ENCODE data around the gene EML3.
"Not testable (repeated sequence)": the region's sequence is repeated elsewhere in the genome, so short reads cannot be mapped to it uniquely, and the experiment has no call there.

Gene EML3

DNA sequence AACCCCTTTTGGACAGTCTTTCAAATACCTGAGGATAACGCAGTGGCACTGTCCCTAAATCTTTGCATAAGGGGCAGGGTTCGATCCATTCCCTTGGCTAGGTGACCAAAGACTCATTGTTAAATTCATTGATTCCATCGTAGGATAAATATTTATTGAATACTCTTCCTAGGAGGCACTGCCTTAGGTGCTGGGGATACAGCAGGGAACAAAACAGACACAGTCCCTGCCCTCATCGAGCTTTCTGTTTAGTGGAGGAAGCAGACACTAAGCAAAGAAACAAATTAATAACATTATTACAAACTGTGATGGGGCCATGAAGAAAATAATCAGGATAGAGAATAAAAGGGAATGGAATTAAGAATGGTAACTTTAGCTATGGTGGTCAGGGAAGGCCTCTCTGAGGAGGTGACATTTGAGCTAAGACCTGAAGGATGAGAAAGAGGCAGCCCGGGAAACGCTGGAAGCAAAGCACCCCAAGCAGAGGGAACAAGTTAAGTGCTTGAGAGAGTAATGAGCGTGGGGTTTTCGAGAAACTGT lies 8.5 kb upstream of the EML3 start:
- no peak for DNase-seq

DNA sequence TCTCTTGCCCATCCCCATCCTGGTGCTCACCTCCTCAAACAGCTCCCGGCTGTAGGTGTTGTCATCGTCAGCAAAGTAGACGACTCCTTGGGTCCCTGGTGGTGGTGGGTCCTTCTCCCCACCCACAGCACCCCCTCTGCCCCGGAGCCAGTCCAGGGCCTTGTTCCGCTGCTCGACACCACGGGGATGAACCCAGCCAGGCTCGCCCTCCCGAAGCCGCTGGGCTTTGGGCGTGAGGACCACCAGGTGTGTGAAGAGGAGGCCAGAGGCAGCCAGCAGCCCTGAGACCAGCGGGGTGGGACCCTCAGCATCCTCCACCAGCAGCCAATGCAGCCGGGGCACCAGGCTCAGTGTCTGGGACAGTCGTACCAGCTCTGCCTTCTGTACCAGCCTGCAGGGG lies 4.4 kb upstream of the EML3 start:
- DNase-seq: not testable (repeated sequence)

- DNase-seq: no peak
These were observed 2.9 kb upstream of the EML3 start for GRCh38 chr11:62615521-62615920.

GRCh38 chr11:62614275-62614674 lies 1.7 kb upstream of the EML3 start:
- DNase-seq: no peak

DNA sequence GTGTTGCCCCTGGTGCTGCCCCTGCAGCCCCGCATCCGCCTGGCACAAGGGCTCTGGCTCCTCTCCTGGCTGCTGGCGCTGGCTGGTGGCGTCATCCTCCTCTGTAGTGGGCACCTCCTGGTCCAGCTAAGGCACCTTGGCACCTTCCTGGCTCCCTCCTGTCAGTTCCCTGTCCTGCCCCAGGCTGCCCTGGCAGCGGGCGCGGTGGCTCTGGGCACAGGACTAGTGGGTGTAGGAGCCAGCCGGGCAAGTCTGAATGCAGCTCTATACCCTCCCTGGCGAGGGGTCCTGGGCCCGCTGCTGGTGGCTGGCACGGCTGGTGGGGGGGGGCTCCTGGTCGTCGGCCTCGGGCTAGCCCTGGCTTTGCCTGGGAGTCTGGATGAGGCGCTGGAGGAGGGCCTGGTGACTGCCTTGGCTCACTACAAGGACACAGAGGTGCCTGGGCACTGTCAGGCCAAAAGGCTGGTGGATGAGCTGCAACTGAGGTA lies 760 bp upstream of the EML3 start:
- no peak for DNase-seq

DNA sequence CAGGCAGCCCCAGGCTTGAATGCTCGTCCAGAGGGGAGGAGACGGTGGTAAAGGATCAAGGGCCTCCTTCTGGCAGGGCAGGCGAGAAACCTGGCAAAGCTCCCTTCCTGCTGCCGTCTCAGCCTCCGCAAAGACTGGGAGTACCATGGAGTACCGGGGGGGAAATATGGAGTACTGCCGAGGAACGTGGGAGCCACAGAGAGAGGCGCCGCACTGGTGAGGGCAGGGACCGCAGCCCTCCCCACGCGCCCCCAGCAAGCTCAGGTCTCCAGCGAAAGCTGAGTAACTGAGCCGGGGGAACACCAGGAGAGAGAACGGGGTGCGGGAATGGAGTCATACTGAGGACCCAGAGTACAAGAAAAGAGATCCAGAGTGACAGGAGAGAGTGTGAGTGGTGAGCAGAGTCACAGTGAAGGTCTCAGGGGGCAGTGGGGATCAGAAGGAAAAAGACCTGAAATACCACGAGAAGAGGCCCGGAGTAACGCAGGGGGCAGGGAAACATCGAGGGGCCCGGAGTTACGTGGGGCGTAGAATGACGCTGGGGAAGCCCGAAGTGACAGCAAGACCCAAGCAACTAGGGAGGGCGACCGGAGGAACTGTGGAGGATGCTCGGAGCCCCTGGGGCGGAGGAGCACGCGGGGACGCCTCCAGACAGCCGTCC lies 740 bp downstream of the EML3 start:
- DNase-seq: peak; percentile 83

GRCh38 chr11:62610814-62611704 lies 1.5 kb downstream of the EML3 start:
- DNase-seq: no peak

- no peak for DNase-seq
These were observed 2.2 kb downstream of the EML3 start for GRCh38 chr11:62610403-62610802.

GRCh38 chr11:62608776-62609175 lies 3.8 kb downstream of the EML3 start:
- DNase-seq: no peak

DNA sequence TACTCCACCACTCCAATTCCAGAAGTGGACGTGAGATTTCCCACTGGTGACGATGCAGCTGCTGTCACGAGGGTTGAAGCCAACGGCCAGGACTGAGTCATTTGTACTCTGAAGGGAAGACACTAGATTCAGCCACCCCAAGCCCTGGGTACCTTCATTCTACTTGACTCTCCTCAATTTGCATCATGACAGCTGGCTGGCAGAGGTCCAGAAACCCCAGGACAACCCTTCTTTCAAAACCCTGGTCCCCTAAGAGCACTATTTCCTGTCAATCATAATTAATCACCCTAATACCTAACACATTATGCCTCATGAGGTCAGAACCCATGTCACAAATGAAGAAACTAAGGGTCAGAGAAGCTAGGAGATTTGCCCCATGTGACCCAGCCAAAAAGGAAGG lies 4.9 kb downstream of the EML3 start:
- DNase-seq: no peak

DNA sequence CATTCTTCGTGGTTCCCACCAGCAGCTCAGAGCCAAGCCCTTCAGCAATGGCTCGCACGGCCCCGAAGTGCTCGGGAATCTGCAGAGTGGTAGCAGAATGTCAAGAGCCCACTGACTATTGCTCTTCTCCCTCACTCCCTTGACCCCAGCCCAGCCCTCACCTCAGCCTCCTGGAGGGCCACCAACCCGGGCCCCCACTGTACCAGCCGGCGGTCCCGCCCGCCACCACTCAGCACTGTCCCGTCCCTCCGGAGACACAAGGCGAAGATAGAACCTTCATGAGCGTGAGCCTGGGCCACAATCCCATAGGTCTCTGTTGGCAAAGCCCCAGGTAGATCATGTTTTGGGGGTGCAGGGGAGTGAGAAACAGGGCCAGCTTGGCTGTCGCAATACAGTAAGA lies 6.7 kb downstream of the EML3 start:
- no peak for DNase-seq

DNA sequence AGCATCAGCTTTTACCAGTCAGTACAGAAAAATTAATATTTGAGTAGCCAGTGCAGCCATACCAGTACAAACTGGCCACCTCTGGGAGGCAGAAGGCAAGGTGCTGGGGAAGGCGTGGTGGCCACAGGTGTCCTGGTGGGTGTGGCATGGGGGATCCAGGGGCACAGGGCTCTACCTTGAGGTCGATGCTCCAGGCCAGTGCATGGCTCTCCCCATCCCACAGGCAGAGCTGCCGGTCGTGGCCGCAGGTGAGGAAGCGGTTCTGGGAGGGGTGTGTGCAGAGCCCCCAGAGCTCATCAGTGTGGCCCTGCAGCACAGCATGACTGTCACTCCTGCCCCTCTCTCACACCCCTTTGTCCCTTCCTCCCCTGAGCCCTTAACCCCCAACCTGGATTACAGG lies 7.1 kb downstream of the EML3 start:
- DNase-seq: no peak

DNA sequence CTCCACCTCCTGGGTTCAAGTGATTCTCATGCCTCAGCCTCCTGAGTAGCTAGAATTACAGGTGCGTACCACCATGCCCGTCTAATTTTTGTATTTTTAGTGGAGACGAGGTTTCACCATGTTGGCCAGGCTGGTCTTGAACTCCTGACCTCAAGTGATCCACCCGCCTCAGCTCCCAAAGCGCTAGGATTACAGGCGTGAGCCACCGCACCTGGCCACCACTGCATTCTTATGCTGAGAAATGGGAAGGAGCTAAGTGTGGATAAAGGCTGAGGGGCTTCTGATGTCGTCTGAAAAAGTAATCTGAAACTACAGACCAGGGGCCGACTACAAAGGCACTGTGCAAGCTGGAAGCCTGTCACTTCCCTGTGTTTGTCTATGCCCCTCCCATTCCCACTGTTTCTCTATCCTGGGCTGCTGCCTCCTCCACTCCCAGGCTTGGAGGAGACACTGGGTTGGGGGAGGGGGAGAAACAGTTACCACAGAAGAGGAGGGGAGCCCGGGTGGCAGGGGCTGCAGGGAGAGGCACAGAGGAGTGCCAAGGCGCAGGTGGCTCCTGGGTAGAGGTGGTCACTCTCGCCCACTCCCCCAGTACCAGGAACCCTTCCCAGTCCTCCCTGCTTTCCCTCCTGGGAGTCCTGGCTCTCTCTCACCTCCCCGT lies 8.0 kb downstream of the EML3 start:
- DNase-seq: no peak

GRCh38 chr11:62603776-62604299 lies 8.7 kb downstream of the EML3 start:
- no peak for DNase-seq

DNA sequence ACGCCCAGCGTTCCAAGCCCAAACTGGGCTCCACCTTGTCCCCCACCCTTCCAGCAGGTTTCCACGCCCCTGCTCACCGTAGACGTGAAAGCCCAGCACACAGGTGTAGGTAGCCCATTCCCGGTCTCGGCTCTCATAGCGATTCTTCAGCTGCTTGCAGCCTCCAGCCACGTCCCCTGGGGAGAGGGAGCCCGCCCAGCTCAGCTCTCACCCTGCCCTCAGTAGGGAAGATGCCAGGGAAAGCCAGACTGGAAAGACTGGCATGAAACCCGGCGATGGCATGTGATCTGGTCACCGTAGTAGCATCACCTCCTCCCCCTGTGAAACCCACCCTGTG lies 9.5 kb downstream of the EML3 start:
- no peak for DNase-seq

- peak; percentile 87 for DNase-seq
These were observed 10.2 kb downstream of the EML3 start for GRCh38 chr11:62602141-62603071.

DNA sequence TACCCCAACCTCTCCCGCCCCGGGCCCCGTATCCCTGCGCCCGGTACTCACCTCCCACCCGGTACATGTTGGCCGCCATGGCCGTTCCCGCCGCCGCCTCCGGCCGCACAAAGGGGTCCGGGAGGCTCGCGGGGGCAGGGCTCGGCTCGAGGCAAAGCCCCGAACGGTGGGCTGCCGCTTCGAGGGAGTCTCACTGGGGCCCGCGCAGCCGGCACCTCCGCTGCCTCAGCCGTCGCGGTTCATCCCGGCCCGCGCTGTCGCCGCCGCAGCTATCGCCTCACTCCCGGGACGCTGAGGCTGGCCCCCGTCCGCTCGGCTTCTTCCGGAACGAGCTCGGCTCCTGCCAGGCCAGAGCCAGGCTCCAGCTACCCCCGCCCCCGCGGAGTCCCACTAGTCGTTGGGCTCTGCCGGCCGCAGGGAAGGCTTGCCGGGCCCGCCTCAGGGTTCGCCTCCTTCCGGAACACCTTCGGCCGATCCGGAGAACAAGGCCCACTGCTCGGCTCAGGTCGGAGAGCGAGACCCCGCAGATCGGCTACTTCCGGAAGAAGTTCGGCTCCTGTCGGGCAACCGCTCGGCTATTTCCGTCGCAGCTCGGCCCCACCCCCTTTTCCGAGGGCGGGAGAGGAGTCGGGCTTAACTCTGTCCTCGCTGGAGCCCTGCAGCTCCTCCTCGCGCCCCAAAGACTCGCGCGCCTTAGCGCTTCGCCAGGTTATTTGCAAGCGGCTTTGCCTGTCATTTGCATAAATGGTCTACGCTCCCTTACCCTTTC lies 11.0 kb downstream of the EML3 start, which contains the start of gene MTA2:
Gene MTA2, minus strand, starts transcription at position 494 of the 769 bp plus-strand sequence. Its CDS starts 415 bp downstream, at position 79.
- peak; percentile 100 for DNase-seq

DNA sequence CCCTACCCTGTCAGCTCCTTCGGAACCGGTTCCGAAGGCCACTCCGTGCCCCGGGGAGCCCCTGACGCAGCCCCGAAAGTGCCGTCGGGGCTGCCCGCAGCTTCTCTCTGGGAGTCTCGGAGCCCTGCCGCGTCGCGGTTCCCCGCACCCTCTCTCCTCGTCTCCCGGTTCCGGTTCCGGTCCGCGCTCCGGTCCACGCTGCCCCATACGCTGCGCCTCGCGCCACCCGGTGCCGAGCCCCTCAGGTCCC lies 11.5 kb downstream of the EML3 start:
- no peak for DNase-seq

DNA sequence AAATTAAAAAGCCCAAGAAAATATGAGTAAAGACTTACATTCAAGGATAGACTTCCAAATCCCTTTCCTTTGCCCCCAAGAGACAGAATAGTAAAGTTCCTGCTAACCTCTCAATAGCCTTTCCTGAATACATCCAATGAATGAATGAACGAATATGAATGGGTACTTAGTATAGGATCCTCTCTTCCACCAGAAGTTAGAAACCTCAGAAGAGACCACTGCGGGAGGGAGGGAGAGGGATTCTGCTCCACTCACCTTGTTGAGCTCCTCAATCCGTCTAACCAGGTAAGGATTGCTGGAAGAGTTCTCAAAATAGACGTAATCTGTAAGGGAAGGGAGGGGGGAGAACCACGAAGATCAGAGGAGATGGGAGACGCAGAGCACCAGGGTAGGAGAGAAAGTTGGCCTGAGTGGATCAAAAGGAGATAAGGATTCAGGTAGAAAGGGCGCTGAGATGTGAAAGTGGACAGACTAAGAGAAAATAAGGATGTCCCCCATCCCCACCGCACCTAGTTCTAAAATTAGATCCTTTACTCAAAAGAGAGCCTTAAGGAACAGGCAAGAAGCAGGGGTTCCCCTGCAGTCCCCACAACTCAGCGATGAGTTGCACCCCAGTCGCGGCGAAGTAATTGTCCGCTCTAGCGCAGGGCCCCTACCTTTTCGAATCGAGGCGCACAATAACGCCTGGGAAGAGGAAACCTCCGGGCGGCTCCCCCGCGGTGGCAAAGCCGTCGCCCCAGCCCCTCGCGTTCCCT lies 12.0 kb downstream of the EML3 start:
- no peak for DNase-seq

GRCh38 chr11:62599901-62600300 lies 12.7 kb downstream of the EML3 start:
- DNase-seq: no peak
